Activated CD4-positive, alpha-beta T cell treated with anti-CD3 and anti-CD28 coated beads, Interleukin-2, amount 50 U/mL, for 4 hours (primary cell): ENCODE measurements around the gene STX8.

Experiments used
- DNase-seq, 2 experiments: peaks; one replicate each; pipeline ENCODE4 v3.0.0-alpha.2; 2020

STX8 gene

DNA sequence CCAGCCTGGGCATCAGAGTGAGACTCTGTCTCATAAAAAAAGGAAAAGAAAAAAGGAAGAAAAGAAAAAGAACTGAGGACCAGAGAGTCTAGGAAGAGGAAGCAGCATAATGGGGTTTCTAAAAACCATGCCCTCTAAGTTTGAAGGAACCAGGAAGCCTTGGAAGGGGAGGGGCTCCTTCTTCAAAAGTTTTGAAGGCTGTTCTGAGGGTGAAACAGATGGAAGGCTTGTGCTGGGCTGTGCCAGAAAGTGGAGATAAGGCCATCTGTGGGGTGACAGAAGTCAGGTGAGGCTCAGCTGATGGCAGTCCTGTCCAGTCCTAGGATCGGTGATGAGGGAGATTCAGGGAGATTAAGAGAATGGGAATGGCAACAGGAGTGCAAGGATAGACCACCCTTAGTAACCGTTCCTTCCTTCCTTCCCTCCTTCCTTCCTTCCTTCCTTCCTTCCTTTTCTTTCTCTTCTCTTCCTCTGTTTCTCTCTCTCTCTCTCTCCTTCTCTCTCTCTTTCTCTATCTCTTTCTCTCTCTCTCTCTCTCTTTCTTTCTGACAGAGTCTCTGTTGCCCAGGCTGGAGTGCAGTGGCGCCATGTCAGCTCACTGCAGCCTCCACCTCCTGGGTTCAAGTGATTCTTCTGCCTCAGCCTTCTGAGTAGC lies 371.7 kb downstream of the STX8 start:
- DNase-seq: no peak

DNA sequence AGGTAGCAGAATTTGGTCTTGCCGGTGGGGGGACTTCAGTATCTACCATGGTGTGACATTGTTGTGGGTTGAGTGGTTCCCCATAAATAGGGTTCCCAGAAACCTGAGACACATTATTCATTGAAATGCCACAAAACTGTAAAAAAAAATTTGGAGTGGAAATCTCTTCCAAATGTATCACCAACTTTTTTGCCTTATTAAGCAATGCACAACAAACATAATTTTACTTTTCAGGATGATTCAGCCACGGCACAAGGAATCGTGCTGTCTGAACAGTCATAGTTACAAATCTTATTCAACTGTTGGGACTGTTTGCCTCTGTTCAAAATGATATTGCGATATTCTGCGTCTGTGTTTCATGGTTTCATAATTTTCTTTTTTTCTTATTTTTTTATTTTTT lies 373.1 kb downstream of the STX8 start:
- DNase-seq: no peak

DNA sequence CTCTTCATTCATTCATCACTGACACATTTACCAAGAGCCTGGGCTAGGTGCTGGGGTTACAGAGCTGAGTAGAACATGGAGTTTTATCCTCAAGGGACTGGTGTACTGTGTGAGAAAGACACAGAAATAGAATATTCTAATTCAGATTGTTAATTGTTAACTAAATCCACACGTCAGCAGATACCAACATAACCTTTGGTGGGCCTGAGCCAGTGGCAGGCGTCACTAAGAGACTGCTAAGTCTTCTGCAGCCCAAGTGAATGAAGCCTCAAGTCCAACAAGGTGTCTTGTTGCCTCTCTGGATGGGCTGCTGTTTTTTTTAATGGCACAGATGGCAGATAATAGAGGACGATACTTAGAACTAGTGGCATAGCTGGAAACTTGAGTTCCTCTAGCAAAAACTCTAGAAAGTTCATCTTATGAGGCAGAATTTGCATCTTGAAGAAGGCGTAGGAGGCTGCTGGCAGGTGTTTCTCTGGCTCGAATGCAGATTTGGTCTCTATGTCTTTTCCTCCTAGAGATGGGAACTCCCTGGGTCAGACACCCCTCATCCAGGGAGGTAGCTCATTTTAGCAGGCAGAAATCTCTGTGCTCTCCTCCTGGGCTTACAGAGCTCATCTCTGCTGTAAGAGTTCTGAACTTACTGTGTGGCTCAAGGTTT lies 374.8 kb downstream of the STX8 start:
- no peak for DNase-seq
